Inferior parietal cortex (tissue), 1 donor: ENCODE data around the gene TNS1.

ENCODE experiments used
- DNase-seq: peaks from one replicate; pipeline ENCODE4 v3.0.0-alpha.2; 2016; ENCODE audit errors: extremely low spot score

Gene TNS1

DNA sequence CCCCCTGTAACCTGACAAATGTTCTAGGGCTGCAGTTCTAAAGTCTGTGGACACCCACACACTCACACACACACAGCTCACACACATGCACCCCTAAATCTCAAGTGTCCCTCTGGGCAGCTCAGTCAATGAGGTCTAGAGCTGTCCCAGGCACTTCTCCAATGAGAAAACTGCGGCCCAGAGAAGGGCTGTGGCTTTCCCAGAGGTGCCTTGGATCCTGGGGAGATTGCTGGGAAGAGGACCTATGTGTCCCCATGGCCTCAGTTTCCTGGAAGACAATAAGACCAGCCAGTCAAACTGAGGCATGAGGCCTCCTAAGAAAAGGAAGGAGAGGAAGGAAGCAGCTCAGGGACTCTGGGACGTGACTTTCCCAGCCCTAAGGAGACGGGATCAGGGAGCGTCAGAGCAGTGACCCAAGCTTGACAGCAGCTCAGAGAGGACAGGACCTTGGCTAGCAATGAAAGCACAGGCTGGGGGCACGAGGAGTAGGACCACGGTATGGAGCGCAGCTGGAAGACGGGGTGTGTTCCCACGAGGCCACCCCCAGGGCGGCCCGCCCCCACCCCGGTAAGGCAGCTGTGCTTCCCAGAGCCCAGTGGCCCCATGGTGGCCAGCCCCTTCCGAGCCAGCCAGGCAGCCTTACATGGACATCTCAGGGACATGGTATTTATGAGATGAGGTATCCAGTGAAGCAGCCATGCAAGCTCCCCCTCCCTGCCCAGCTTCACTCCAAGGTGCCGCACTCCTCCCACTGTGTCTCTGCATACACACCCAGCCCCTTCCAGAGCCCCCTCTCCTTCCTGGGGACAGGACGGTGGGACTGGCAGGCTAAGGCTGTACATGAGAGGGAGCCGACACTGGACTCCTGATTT is 46.0 kb downstream of the TNS1 start:
- DNase-seq: no peak

- DNase-seq: no peak
Measured at GRCh38 chr2:217955881-217956493, 46.8 kb downstream of the TNS1 start.

- DNase-seq: no peak
Measured at GRCh38 chr2:217954971-217955740, 47.6 kb downstream of the TNS1 start.

DNA sequence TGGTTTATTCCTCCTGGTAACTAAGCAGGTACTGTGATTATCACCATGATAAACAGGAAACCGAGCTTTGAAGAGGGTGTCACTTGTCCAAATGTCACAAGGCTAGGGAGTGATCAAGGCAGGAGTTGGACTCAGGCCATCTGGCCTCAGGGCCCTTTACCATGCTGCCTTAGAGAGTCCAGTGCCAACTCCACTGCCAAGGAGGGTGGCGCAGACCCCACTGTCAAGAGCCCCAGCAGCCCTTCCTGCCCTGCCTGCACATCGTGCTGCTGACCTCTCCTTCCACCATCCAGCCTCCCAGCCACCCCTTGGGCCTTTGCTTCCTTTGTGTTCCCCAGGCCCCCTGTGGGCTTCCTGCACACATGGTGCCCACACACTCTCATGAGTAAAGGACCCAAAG is 48.3 kb downstream of the TNS1 start:
- DNase-seq: no peak

DNA sequence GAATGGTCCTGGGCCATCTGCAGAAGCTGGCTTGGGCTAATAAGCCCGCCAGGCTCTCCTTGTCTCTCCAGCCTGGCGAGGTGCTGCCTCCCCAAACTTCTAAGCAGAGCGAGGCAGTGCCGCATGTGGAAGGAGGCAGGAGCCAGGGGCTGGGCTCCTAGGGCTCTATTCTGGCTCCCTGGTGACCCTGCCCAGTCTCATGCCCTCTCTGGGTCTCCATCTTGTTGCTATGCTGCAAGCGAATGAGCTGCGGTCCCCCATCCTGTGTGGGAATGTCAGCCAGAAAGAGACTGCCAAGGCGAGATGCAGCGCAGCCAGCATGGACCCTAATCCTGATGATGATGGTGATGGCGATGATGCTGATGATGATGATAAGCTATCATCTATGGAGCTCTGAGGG is 48.7 kb downstream of the TNS1 start:
- DNase-seq: no peak

- no peak for DNase-seq
Measured at GRCh38 chr2:217953531-217953932, 49.3 kb downstream of the TNS1 start.

DNA sequence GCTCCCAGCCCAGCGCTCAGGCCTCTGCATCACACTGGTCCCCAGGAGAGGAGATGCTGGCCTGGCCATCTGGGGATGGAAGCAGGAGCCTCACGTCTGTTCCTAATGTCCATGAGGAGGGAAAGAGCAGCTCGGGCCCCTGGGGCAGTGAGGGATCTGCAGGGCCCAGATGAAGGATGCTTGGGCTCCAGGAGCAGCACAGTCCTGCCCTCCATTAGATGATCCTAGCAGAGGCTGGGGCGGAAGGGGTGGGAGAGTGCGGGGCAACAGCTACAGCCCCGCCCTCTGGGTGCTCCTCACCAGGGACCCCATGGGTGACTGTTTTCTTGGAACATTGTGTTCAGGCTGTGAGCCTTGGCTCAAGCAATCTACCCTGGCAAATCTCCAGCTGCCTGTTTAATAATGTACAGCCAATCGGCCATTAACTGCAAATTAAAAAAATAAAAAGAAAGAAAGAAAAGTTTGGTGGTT is 49.7 kb downstream of the TNS1 start:
- no peak for DNase-seq

DNA sequence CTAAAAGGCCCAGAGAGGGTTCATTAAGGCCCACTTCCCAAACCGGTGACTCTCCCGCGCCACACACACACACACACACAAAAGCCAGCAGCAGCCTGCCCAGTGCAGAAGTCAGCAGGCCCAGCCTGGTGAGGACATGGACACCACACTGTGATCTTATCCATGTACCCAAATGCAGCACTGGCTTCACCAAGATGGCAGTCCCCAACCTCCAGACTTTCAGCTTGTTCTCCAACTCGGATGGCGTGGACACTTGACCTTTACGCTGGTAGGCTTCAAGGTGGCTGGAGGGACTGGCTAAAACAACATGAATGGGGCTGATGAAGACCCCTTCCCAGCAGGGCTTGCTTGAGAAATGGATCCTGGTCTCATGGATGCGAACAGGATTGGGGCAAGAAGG is 50.4 kb downstream of the TNS1 start:
- DNase-seq: no peak

- DNase-seq: no peak
Measured at GRCh38 chr2:217951521-217952247, 51.1 kb downstream of the TNS1 start.

DNA sequence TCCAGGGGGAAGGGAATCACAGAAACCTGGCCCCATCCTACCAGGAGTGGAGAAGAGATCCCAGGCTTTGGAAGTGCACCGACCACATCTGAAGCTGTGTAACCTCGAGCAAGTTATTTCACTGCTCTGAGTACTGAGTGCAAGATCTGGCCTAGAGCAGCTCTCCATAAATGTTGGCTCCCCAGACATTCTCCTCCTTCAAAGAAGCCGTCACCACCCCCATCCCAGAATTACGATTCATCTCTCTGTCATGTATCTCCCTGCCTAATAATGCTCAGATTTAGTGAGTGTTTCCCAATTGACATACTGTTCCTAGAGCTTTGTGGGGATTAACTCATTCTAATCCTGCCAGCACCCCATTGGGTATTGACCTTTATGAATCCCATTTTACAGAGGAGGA is 51.7 kb downstream of the TNS1 start:
- no peak for DNase-seq

DNA sequence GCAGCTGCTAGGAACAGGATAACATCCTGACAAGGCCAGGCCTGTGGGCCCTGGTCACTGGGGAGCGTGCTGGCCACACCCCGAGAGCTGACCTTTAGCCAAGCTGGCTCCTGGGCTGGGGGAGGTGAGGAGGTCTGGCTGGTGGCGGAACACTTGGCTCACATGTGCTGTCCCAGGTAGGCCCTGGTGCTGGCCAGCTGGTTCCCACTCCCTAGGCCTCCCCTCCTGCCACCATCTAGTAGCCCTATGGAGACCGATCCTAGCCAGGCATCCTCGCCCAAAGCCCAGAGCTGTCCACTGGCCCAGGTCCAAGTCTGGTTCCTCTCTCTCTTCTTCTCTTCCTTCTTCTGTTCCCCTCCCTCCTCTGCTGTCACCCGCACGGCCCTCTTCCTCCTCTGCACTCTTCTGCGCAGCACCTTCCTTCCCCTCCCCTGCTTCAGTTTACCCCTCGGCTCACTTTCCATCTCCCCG is 52.4 kb downstream of the TNS1 start:
- DNase-seq: no peak

GRCh38 chr2:217949447-217949846 is 53.3 kb downstream of the TNS1 start:
- DNase-seq: no peak

DNA sequence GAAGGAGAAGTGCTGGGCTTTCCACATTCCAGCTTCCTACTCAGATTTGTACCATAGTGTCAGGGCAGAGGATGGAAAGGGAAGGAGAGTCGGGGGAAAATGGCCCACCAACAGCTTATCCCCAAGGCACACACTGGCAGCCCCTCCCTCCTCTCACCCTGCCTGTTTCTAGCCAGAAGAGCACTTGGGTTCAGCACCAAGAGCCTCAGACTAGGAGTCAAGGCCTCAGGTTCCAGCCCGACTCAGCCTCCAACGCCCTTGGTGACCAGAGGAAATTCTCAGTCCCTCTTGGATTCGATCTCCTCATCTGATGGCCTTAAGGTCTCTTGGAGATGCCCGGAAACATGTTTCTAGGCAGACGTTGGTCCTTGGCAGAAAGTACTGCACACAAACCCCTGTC is 53.9 kb downstream of the TNS1 start:
- no peak for DNase-seq

GRCh38 chr2:217948351-217948791 is 54.4 kb downstream of the TNS1 start:
- DNase-seq: no peak

DNA sequence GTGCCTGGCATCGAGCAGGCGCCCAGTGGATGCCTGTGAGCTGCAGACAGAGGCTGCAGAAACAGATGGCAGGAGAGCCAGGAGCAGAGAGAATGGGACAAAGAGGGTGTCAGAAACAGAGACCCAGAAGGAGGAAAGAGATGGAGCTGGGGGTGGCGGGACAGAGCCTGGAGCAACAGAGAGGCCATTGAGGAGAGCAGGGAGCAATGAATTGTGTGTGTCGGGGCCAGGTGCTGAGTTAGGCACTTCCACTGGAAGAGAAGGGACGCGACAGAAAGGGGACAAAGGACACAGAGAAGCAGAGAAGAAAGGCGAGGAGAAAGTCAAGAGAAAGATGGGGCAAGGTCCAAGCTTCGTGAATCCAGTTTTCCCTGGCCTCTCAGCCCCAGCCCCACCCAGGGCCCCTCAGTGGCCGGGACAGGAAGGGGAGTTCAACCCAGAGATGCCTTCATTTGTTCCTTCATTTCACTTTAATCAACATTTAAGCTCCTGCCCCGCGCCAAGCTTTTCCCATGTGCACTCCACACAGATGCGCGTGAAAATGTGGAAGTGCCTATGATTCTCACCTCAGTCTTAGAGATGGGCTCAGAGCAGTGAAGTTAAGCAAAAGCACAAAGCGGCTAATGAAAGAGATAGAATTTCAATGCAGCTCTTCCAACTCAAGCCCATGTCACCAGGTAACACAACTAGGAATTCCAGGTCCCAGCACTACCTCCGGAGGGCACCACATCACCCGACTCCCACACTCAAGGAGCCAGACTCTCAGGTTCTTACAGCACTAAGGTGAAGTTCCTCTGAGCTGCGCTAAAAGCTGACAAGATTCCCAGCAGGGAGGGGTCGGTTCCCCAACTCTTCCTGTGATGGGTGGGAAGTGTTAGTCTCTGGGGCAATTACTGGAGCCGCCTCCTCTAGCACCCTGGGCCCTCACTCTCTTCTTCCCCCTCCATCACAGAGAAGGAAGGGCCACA is 55.1 kb downstream of the TNS1 start:
- DNase-seq: peak; percentile 13

DNA sequence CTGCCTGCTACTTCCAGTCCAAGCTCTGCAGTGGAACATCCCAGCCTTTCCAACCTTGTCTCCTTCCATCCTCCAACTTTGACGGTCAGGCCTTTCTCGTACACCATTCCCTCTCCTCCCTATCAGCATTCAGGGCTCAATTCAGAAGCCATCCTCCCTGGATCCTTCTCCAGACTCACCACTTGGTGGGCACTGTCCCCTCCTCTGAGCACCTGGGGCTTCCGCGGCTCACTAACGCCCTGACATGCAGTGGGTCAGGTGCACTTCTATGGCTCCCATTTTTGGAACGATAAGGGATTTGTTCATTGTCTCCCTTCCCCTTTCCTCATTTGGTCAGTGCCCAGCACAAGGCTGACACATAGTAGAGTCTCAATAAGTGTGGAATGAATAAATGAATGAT is 56.7 kb downstream of the TNS1 start:
- DNase-seq: no peak

DNA sequence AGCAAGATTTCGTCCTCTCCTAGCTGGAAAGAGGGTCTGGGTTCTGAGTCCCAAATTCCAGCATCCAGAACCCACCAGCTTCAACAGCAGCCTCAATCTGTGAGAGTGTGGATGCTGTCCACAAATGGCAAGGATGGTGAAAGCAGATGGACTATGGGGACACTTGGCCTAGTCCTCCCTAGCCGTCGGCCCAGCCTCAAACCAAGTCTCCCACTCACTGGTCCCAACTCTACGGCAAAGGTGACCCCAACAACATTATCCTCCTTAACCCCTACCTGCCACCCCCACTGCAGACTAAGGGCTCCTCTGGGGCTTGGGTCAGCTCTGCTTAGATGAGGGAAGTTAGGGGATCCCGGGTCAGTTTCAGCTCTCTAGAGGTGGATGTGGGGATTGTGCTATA is 57.3 kb downstream of the TNS1 start:
- DNase-seq: no peak

DNA sequence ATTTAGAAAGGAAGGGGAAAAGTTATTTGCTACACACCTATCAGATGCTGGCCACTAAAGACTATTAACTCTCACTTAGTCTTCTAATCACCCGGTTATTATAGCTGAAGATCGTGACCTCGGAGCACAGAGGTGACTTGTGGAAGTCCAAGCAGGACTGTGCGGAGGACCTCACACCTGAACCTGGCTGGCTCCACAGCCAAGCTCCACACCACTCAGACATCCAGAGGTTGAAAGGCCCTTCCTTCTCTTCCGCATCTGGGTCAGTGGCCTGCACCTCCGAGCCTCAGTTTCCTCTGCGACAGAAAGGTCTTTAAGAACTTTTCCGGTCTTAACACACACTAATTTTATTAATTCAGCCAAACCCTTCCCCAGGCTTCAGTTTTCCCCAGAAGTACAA is 57.9 kb downstream of the TNS1 start:
- no peak for DNase-seq

DNA sequence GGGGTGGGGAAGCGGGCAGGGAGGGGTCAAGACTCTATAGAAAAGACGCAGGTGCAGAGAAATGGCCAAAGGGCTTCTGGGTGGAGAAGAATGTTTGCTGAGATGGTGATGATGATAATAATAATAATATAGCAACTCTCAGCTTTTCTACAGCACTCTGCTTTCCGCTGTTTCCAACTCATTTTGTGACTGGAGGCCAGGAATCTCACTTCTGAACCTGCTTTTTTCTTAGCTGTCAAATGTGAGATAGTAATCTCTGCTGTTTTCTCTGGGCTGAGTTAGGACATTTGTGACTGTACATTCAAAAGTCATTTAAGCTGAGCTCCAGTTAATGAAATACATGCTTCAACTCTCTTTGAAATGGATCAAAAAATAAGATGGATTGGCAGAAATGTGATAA is 58.4 kb downstream of the TNS1 start:
- DNase-seq: no peak
